Heart left ventricle (tissue), 13 donors: ENCODE data around the gene ORC1.

ENCODE experiments used
- POLR2A ChIP-seq, 2 donors: fragments of 450-650 bp; IDR thresholded peaks; one replicate each; pipeline ENCODE4 v1.6.1; 2017; ENCODE audit warnings: antibody characterized with exemption in 2 of 2, mild to moderate bottlenecking in 2 of 2, moderate library complexity in 2 of 2
- TF ChIP-seq, protein P1 (sequence below), 12 donors: fragments of 200-600 bp; sonication (generic) in 4 of 12; IDR thresholded peaks; one replicate each; pipeline versions ENCODE4 v1.5.0 to v1.8.0; 2018 to 2022; ENCODE audit warnings: antibody characterized with exemption in 12 of 12, mild to moderate bottlenecking in 5 of 12
- donor health status: ischemic (EF 13 %, LVEDD 7.1; RV severe dilation, severe dysfunction).
- donor health status: DM: no; HTN: yes; CAD: no.
- donor health status: DM: no; HTN: no; CAD: no.
- donor health status: ischemic (EF 25% LVEDD 6.9; RV normal size, moderate dysfunction).
- donor health status: ischemic (EF 25% LVEDD 5.7; RV mildly dilated, moderate dysfunction).
- donor health status: ischemic (EF 35%, LVEDD 5.7; RV mildly dilated, moderate dysfunction).
- donor health status: nonischemic (EF 11% LVEDD 7.7; RV severe dilation, severe dysfunction).
- donor health status: DM: yes; HTN: yes; CAD: no.
- donor health status: PGD.
- donor health status: ischemic (EF 29% LVEDD 5.4; RV normal size, mild dysfunction).
- donor health status: nonischemic (EF 23%, LVEDD 6.1; RV moderate dilation, normal function).

DNA sequence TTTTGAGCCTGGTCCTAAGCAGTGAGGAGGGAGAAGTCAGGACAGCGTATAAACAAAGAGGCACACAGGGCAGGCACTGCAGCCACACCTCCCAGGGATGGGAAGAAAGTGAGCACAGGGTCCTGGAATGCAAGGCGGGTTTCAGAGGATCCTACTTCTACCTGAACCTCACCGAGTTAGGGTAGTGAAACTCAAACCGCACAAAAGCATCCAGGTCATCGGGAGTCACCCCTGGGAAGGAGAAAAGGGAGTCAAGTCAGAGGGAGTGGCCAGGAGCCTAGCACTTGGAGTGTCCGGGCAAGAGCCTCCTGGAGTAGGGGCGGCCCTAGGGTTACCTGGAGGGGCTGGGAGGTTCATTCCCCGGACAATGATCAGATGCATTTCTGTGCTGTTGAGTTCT, 48.8 kb downstream of the ORC1 start:
- TF ChIP-seq, protein P1, sequence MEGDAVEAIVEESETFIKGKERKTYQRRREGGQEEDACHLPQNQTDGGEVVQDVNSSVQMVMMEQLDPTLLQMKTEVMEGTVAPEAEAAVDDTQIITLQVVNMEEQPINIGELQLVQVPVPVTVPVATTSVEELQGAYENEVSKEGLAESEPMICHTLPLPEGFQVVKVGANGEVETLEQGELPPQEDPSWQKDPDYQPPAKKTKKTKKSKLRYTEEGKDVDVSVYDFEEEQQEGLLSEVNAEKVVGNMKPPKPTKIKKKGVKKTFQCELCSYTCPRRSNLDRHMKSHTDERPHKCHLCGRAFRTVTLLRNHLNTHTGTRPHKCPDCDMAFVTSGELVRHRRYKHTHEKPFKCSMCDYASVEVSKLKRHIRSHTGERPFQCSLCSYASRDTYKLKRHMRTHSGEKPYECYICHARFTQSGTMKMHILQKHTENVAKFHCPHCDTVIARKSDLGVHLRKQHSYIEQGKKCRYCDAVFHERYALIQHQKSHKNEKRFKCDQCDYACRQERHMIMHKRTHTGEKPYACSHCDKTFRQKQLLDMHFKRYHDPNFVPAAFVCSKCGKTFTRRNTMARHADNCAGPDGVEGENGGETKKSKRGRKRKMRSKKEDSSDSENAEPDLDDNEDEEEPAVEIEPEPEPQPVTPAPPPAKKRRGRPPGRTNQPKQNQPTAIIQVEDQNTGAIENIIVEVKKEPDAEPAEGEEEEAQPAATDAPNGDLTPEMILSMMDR (IDR thresholded peaks at IDR 0.05): no peak
- TF ChIP-seq POLR2A (IDR thresholded peaks at IDR 0.05): no peak
